GM12872 (cell line): ENCODE measurements around the gene ZNF648.

Experiments
- TF ChIP-seq, protein P1 (sequence below): IDR thresholded peaks from 3 replicates; pipeline ENCODE4 v1.5.1; 2011; ENCODE audit warnings: low read depth, mild to moderate bottlenecking, low read length, moderate library complexity; ENCODE audit not compliant: insufficient read depth

ZNF648 gene

DNA sequence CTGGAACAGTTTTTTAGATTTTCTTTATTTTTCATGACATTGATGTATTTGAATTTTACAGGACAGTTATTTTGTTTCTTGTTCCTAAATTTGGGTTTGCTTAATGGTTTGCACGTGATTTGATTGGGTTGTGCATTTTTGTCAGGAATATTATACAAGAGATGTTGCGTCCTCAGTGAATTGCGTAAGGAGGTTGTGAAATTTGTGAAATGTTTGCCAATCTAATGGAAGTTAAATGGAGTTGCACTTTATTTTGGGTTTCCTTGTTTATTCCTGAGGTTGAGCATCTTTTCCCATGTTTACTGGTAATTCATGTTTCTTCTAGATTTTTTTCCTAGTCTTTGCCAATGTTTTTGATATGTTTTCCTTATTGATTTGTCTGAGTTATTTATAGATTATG is 19.9 kb downstream of the ZNF648 start:
- TF ChIP-seq, protein P1, sequence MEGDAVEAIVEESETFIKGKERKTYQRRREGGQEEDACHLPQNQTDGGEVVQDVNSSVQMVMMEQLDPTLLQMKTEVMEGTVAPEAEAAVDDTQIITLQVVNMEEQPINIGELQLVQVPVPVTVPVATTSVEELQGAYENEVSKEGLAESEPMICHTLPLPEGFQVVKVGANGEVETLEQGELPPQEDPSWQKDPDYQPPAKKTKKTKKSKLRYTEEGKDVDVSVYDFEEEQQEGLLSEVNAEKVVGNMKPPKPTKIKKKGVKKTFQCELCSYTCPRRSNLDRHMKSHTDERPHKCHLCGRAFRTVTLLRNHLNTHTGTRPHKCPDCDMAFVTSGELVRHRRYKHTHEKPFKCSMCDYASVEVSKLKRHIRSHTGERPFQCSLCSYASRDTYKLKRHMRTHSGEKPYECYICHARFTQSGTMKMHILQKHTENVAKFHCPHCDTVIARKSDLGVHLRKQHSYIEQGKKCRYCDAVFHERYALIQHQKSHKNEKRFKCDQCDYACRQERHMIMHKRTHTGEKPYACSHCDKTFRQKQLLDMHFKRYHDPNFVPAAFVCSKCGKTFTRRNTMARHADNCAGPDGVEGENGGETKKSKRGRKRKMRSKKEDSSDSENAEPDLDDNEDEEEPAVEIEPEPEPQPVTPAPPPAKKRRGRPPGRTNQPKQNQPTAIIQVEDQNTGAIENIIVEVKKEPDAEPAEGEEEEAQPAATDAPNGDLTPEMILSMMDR = no peak

DNA sequence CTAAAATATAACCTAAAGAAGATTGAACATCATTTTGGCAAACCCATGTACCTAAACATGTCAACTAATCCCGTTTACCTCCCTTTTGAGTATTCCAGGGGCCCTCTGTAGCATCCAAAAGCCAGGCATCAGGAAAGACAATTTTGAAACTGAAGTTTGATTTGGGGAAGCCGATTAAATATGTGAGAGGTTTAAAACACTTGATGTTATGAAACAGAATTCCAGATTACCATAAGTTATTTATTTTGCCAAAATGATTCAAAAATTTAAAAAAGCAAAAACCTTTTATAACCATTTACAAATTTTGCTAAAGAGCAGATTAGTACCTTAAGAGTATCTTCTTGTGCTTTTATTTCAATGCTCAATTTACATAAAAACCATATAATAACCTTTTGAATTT is 23.3 kb downstream of the ZNF648 start:
- TF ChIP-seq, protein P1 = no peak

GRCh38 chr1:182035097-182035770 is 26.3 kb downstream of the ZNF648 start:
- TF ChIP-seq, protein P1 = peak; percentile 48; the same call in 2 of the 3 replicates

DNA sequence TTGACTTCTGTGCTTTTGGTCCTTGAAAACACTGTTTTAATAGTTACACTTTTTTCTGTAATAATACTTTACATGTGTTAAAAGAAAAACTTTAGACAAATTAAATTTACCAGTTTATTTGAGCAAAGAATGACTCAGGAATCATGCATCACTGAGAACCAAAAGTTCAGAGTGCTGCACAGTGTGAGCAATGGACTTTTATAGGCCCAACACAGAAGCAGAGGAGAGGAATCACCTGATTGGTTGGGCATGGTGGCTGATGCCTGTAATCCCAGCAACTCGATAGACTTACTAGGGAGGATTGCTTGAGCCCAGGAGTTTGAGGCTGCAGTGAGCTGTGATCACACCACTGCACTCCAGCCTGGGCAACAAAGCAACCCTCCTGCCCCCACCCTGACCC is 29.3 kb downstream of the ZNF648 start:
- TF ChIP-seq, protein P1 = no peak

- TF ChIP-seq, protein P1 = peak; percentile 14; the same call in 1 of the 3 replicates
These were observed 31.9 kb downstream of the ZNF648 start for GRCh38 chr1:182029379-182030331.

GRCh38 chr1:182029002-182029378 is 32.5 kb downstream of the ZNF648 start:
- TF ChIP-seq, protein P1 = no peak

- TF ChIP-seq, protein P1 = 0 out of 3 replicates have a peak, but pooled peaks have one; percentile 29
These were observed 46.2 kb downstream of the ZNF648 start for GRCh38 chr1:182015360-182015759.
